IMR-90 (cell line): ENCODE data around the gene GOLIM4. TPM values are rescaled to one million over a fixed set of nuclear protein-coding genes. Genes with fewer than 3 reads are reported as not detected.

Source experiments
- ATAC-seq: fragments of 200-7000 bp; cut with Tn5 transposase; 2 replicates; pipeline ENCODE4 v1.9.1; 2020; ENCODE audit warnings: low read depth, mild to moderate bottlenecking, moderate library complexity
- BruUV-seq: library from RNA; stranded (reverse); fragments of 400-500 nt; replicated peaks from 2 replicates; lab custom pipeline; 2021; lab: Mats Ljungman, UMichigan
- CTCF ChIA-PET: fragments of 300-600 bp; formaldehyde crosslinking; extraction: SDS; loops from one replicate; lab custom pipeline; 2021; ENCODE audit warnings: antibody characterized with exemption; lab: Yijun Ruan, JAX
- POLR2A ChIA-PET: fragments of 300-600 bp; sonication (Branson Sonifier 250); formaldehyde crosslinking; loops from one replicate; lab custom pipeline; 2022; ENCODE audit warnings: antibody characterized with exemption; ENCODE audit not compliant: unreplicated experiment; lab: Charles Lee
- DNase-seq: peaks from one replicate; pipeline ENCODE4 v3.0.0; 2013
- H2AFZ ChIP-seq: replicated peaks from 2 replicates; pipeline ENCODE3; 2013; ENCODE audit warnings: low read length, mild to moderate bottlenecking; ENCODE audit not compliant: poor library complexity
- H2AK5ac ChIP-seq: 2 replicates; pipeline ENCODE4 v1.6.1; 2013; ENCODE audit warnings: low read depth, low read length, inconsistent platforms
- H2AK9ac ChIP-seq: replicated peaks from 2 replicates; pipeline ENCODE3; 2013; ENCODE audit warnings: mild to moderate bottlenecking, low read depth, low read length, moderate library complexity; ENCODE audit not compliant: poor library complexity
- H2BK120ac ChIP-seq: 2 replicates; pipeline ENCODE4 v1.6.1; 2013; ENCODE audit warnings: low read depth, low read length, inconsistent platforms
- H2BK15ac ChIP-seq: 3 replicates; pipeline ENCODE4 v1.6.1; 2013; ENCODE audit warnings: low read depth, low read length, inconsistent platforms
- H2BK20ac ChIP-seq: 2 replicates; pipeline ENCODE4 v1.6.1; 2013; ENCODE audit warnings: low read depth, mild to moderate bottlenecking, inconsistent platforms, low read length, moderate library complexity
- H2BK5ac ChIP-seq: 2 replicates; pipeline ENCODE4 v1.6.1; 2013; ENCODE audit warnings: mild to moderate bottlenecking, low read depth, low read length, inconsistent platforms; ENCODE audit not compliant: poor library complexity, severe bottlenecking
- H3K14ac ChIP-seq: replicated peaks from 2 replicates; pipeline ENCODE4 v1.6.1; 2013; ENCODE audit warnings: low read depth, low read length, inconsistent platforms
- H3K18ac ChIP-seq: 2 replicates; pipeline ENCODE4 v1.6.1; 2013; ENCODE audit warnings: low read depth, low read length, control low read depth
- H3K23ac ChIP-seq: 2 replicates; pipeline ENCODE4 v1.6.1; 2013; ENCODE audit warnings: low read depth, low read length, inconsistent platforms
- H3K27ac ChIP-seq: 2 replicates; pipeline ENCODE4 v1.5.1; 2013; ENCODE audit warnings: mild to moderate bottlenecking, control low read depth, low read length; ENCODE audit not compliant: insufficient read depth
- H3K27me3 ChIP-seq: 2 replicates; pipeline ENCODE4 v1.6.1; 2013; ENCODE audit warnings: low read length; ENCODE audit not compliant: control insufficient read depth, insufficient read depth
- H3K36me3 ChIP-seq: 2 replicates; pipeline ENCODE4 v1.6.1; 2013; ENCODE audit warnings: low read length, mixed read lengths; ENCODE audit not compliant: control insufficient read depth, insufficient read depth
- H3K4ac ChIP-seq: 2 replicates; pipeline ENCODE4 v1.6.1; 2013; ENCODE audit warnings: low read depth, low read length, inconsistent platforms
- H3K4me1 ChIP-seq: 2 replicates; pipeline ENCODE4 v1.6.1; 2013; ENCODE audit warnings: low read length, mixed read lengths; ENCODE audit not compliant: control insufficient read depth, insufficient read depth
- H3K4me2 ChIP-seq: 2 replicates; pipeline ENCODE4 v1.6.1; 2013; ENCODE audit warnings: low read depth, mild to moderate bottlenecking, control low read depth, low read length, moderate library complexity
- H3K4me3 ChIP-seq: 2 replicates; pipeline ENCODE4 v1.5.1; 2013; ENCODE audit warnings: low read depth, mild to moderate bottlenecking, control low read depth, low read length, moderate library complexity; ENCODE audit not compliant: insufficient read depth
- H3K56ac ChIP-seq: 2 replicates; pipeline ENCODE4 v1.6.1; 2013; ENCODE audit warnings: low read length, inconsistent platforms; ENCODE audit not compliant: insufficient read depth; ENCODE audit errors: extremely low read depth
- H3K79me1 ChIP-seq, 2 experiments: 2 replicates each; pipeline ENCODE4 v1.6.1; 2013; ENCODE audit warnings: low read length in 2 of 2, inconsistent platforms in 1 of 2, low read depth in 1 of 2
- H3K9ac ChIP-seq: 2 replicates; pipeline ENCODE4 v1.6.1; 2013; ENCODE audit warnings: low read depth, low read length, control low read depth
- H3K9me1 ChIP-seq: 2 replicates; pipeline ENCODE4 v1.6.1; 2013; ENCODE audit warnings: low read length, inconsistent platforms; ENCODE audit not compliant: insufficient read depth
- H3K9me3 ChIP-seq: 2 replicates; pipeline ENCODE4 v1.6.1; 2013; ENCODE audit warnings: low read length; ENCODE audit not compliant: control insufficient read depth, insufficient read depth
- H4K20me1 ChIP-seq: 2 replicates; pipeline ENCODE4 v1.6.1; 2013; ENCODE audit warnings: low read length, inconsistent platforms; ENCODE audit not compliant: insufficient read depth
- H4K5ac ChIP-seq: 2 replicates; pipeline ENCODE4 v1.6.1; 2013; ENCODE audit warnings: mild to moderate bottlenecking, low read depth, low read length, control low read depth
- H4K8ac ChIP-seq, 2 experiments: 2 replicates each; pipeline ENCODE4 v1.6.1; 2013; ENCODE audit warnings: low read depth in 2 of 2, low read length in 2 of 2, control low read depth in 1 of 2, inconsistent platforms in 1 of 2
- H4K91ac ChIP-seq: 2 replicates; pipeline ENCODE4 v1.6.1; 2013; ENCODE audit warnings: low read depth, low read length, inconsistent platforms; ENCODE audit not compliant: insufficient read depth
- FOS ChIP-seq: fragments of 150-350 bp; IDR thresholded peaks from 2 replicates; pipeline ENCODE4 v1.6.1; 2016; ENCODE audit warnings: low read depth, low read length
- MXI1 ChIP-seq: IDR thresholded peaks from 2 replicates; pipeline ENCODE4 v1.6.1; 2012; ENCODE audit warnings: low read depth, mild to moderate bottlenecking, low read length, moderate library complexity, borderline replicate concordance
- RFX5 ChIP-seq: IDR thresholded peaks from 2 replicates; pipeline ENCODE4 v1.8.0; 2012; ENCODE audit warnings: low read depth, mild to moderate bottlenecking, low read length, moderate library complexity
- WGBS, 2 experiments: methylation state at CpG; one replicate each; pipeline versions ENCODE4 v1.1.5 to v1.1.7; 2013; ENCODE audit warnings: missing lambda C conversion rate in 2 of 2; ENCODE audit not compliant: insufficient read length in 1 of 2; ENCODE audit errors: extremely low coverage in 2 of 2; 5-methylcytosine and 5-hydroxymethylcytosine counted together
- dilution Hi-C: fragments of 300-500 bp; cut with HindIII; formaldehyde crosslinking; loops from one replicate; pipeline ENCODE4 v1.14.3; 2018; ENCODE audit warnings: low sequenced_read_pairs; ENCODE audit not compliant: unreplicated experiment
- in situ Hi-C: fragments of 300-500 bp; cut with MboI; formaldehyde crosslinking; loops from 3 replicates; pipeline ENCODE4 v1.14.3; 2019; ENCODE audit warnings: low sequenced_read_pairs, inconsistent platforms, mixed read lengths
- intact Hi-C: fragments of 100-400 bp; cut with micrococcal nuclease; formaldehyde crosslinking; loops from 2 replicates; pipeline ENCODE4 v1.10.0; 2022
- polyA plus RNA-seq, 3 experiments: library from polyadenylated mRNA; depleted of rRNA; stranded (reverse); fragments of >200 nt; gene quantifications; 2 replicates each; pipeline ENCODE4 v1.2.3, GENCODE V29; 2012; ENCODE audit warnings: low replicate concordance in 1 of 3
- total RNA-seq: library from RNA; depleted of rRNA; stranded (reverse); fragments of >200 nt; gene quantifications from 2 replicates; pipeline ENCODE4 v1.2.3, GENCODE V29; 2012

The GOLIM4 gene
- total and polyA plus RNA-seq, 2 of the 4 experiments (the other 2 are of a cell fraction) = 44.6 to 71.2 TPM

DNA sequence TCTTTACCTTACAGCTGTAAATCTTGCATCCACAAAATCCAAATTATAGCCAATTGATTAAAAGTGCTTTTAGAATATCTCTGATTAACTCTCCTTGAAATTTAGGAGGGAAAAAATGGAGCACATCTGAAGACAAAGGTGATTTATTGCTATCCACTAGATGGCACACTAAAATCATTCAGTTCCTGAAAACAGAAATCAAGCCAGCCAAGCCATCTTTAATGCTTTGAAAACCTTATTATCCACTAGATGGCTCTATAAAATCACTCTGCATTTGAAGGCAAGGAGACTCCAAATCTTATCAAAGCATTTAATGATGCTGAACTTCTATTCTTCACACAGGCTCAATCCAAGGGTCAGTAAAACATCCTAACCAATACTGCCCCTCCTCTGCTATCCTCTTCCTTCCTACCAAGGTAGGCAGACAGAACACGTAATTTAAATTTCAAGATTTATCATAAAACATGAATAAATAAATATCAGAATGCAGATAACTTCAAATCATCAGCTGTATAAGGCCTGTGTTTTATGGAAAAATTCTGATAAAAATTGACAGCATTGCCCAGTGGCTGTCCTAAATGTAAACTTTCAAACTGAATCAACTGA, 48.4 kb downstream of the GOLIM4 start (continued):
- TF ChIP-seq MXI1 = no peak

DNA sequence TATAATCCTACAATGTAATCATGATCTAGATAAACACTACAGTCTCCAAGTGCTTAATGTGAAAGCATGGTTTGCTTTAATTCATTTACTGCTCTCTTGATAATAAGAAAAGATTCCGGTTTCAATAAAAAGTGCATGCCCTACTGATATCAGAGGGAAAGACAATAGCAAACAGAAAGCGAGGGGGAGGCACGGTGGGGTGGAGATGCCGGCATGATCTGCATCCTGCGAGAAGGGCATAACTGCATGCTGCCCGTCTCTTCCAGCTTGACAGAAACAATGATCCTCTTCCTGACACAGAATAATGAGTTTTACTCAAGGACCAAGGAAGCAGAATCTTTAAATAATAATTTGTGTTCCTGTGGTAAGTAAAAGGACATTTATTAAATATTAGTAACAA, 51.7 kb downstream of the GOLIM4 start:
- POLR2A ChIA-PET = no interaction called here
- in situ Hi-C loops = loop anchor here (10.0 kb wide), 1 partner anchor 109 kb away; no protein-coding TSS in a partner anchor

More for the DNA sequence above, 51.7 kb downstream of the GOLIM4 start:
- Histone ChIP-seq H3K4me3 (no peak overlapping the region), H3K4me1 (peaks cover 6% of the 10 kb centered on the region), H4K5ac (no peak overlapping the region), H3K9me1 (peaks cover 4% of the 10 kb centered on the region; the same call in 1 of the 2 replicates), H2AK9ac (no peak overlapping the region), H3K27ac (no peak overlapping the region), H3K27me3 (no peaks in the 10 kb centered on the region), H3K18ac (no peak overlapping the region), H4K91ac (no peak overlapping the region), H3K4ac (no peak overlapping the region), H3K14ac (no peak overlapping the region), H3K56ac (no peak overlapping the region), H2AK5ac (no peak overlapping the region), H2BK20ac (no peak overlapping the region), H3K9me3 (no peaks in the 10 kb centered on the region), H2BK5ac (no peak overlapping the region), H3K4me2 (no peak overlapping the region), H3K23ac (no peak overlapping the region), H3K36me3 (peaks cover 8% of the 10 kb centered on the region), H2BK120ac (no peak overlapping the region), H4K8ac (no peak overlapping the region), H2AFZ (no peak overlapping the region), H2BK15ac (no peak overlapping the region), H3K79me1 (peaks cover 9 to 18% of the 10 kb centered on the region in 2 experiments), H3K9ac (no peak overlapping the region), H4K20me1 (peaks cover 8% of the 10 kb centered on the region; the same call in 1 of the 2 replicates)
- intact Hi-C loops = loop anchor here (10.0 kb wide), 1 partner anchor 309 kb away; the partner anchor contains the start of genes PDCD10 and SERPINI1
- ATAC-seq (no peak), DNase-seq (no peak)
- CTCF ChIA-PET = interaction anchor here (1.0 kb wide), 1 partner anchor 50 kb away, joined by 3 read pairs; no protein-coding TSS in a partner anchor
- TF ChIP-seq FOS = no peak
- TF ChIP-seq RFX5 = no peak
- no CpG with 5 or more reads among the region's 6 CpGs for WGBS, 2 experiments
- no TSS peak for BruUV-seq
- dilution Hi-C loops = loop anchor here (25.0 kb wide), 1 partner anchor 118 kb away; no protein-coding TSS in a partner anchor
